Epithelial cell of prostate (primary cell): ENCODE results near the gene OXER1.

ENCODE experiments used
- DNase-seq: peaks from one replicate; pipeline ENCODE4 v3.0.0-alpha.2; 2011; ENCODE audit warnings: low read depth, low spot score
- H3K27ac ChIP-seq: fragments of 450-650 bp; 2 replicates; pipeline ENCODE4 v1.5.1; 2017; ENCODE audit warnings: mild to moderate bottlenecking

OXER1 gene

GRCh38 chr2:42794271-42795046, 30.5 kb upstream of the OXER1 start:
- DNase-seq = no peak

GRCh38 chr2:42793334-42794270, 29.7 kb upstream of the OXER1 start:
- H3K27ac ChIP-seq = no peak overlapping the region
- no peak for DNase-seq

More at GRCh38 chr2:42794271-42795046, 30.5 kb upstream of the OXER1 start:
- no peak overlapping the region for H3K27ac ChIP-seq

- no peak for DNase-seq
- no peak within 1 kb of the TSS for H3K27ac ChIP-seq
These were observed 28.8 kb upstream of the OXER1 start, which contains the start of gene HAAO for GRCh38 chr2:42792583-42793333. TSS of gene HAAO (minus strand) at chr2:42792583. CDS start at chr2:42792536, 47 bp downstream.

GRCh38 chr2:42792087-42792582, 28.2 kb upstream of the OXER1 start:
- DNase-seq = no peak
- no peak overlapping the region for H3K27ac ChIP-seq

GRCh38 chr2:42791606-42792005, 27.7 kb upstream of the OXER1 start:
- H3K27ac ChIP-seq = no peak overlapping the region

GRCh38 chr2:42789751-42790150, 25.8 kb upstream of the OXER1 start:
- H3K27ac ChIP-seq = no peak overlapping the region
- no peak for DNase-seq

More at GRCh38 chr2:42791606-42792005, 27.7 kb upstream of the OXER1 start:
- no peak for DNase-seq

- DNase-seq = no peak
- H3K27ac ChIP-seq = no peak overlapping the region
These were observed 24.9 kb upstream of the OXER1 start for GRCh38 chr2:42788882-42789281.

GRCh38 chr2:42788478-42788793, 24.5 kb upstream of the OXER1 start:
- H3K27ac ChIP-seq = no peak overlapping the region
- no peak for DNase-seq

GRCh38 chr2:42787788-42788477, 24.0 kb upstream of the OXER1 start:
- H3K27ac ChIP-seq = no peak overlapping the region
- no peak for DNase-seq

- no peak overlapping the region for H3K27ac ChIP-seq
- DNase-seq = no peak
These were observed 23.5 kb upstream of the OXER1 start for GRCh38 chr2:42787424-42787787.

- DNase-seq = no peak
- H3K27ac ChIP-seq = no peak overlapping the region
These were observed 22.8 kb upstream of the OXER1 start for GRCh38 chr2:42786561-42787345.

- DNase-seq = no peak
- H3K27ac ChIP-seq = no peak overlapping the region
These were observed 20.4 kb upstream of the OXER1 start for GRCh38 chr2:42784204-42784880.

- H3K27ac ChIP-seq = no peak overlapping the region
- DNase-seq = no peak
These were observed 19.6 kb upstream of the OXER1 start for GRCh38 chr2:42783511-42783910.

- no peak overlapping the region for H3K27ac ChIP-seq
These were observed 17.2 kb upstream of the OXER1 start for GRCh38 chr2:42781181-42781580.

GRCh38 chr2:42777883-42778805, 14.2 kb upstream of the OXER1 start:
- DNase-seq = no peak
- H3K27ac ChIP-seq = no peak overlapping the region

More at GRCh38 chr2:42781181-42781580, 17.2 kb upstream of the OXER1 start:
- no peak for DNase-seq

- no peak for DNase-seq
- no peak overlapping the region for H3K27ac ChIP-seq
These were observed 11.9 kb upstream of the OXER1 start for GRCh38 chr2:42775810-42776209.

- H3K27ac ChIP-seq = no peak overlapping the region
- DNase-seq = no peak
These were observed 11.3 kb upstream of the OXER1 start for GRCh38 chr2:42775186-42775585.
